LNCaP clone FGC (cell line): ENCODE measurements around the gene TRPM7.

Experiments used
- DNase-seq: peaks from one replicate; pipeline ENCODE4 v3.0.0-alpha.2; 2011; ENCODE audit warnings: low read depth
- H3K4me3 ChIP-seq: 2 replicates; pipeline ENCODE4 v1.5.1; 2011; ENCODE audit warnings: mild to moderate bottlenecking, low read depth, low read length, control low read depth
- TF ChIP-seq, protein P1 (sequence below): IDR thresholded peaks from 2 replicates; pipeline ENCODE4 v1.5.1; 2012; ENCODE audit warnings: mild to moderate bottlenecking; ENCODE audit not compliant: control insufficient read depth, insufficient read depth; ENCODE audit errors: extremely low read depth

Gene TRPM7

GRCh38 chr15:50681467-50681866, 5.1 kb downstream of the TRPM7 start:
- DNase-seq = no peak
- no peak overlapping the region for H3K4me3 ChIP-seq
- TF ChIP-seq, protein P1, sequence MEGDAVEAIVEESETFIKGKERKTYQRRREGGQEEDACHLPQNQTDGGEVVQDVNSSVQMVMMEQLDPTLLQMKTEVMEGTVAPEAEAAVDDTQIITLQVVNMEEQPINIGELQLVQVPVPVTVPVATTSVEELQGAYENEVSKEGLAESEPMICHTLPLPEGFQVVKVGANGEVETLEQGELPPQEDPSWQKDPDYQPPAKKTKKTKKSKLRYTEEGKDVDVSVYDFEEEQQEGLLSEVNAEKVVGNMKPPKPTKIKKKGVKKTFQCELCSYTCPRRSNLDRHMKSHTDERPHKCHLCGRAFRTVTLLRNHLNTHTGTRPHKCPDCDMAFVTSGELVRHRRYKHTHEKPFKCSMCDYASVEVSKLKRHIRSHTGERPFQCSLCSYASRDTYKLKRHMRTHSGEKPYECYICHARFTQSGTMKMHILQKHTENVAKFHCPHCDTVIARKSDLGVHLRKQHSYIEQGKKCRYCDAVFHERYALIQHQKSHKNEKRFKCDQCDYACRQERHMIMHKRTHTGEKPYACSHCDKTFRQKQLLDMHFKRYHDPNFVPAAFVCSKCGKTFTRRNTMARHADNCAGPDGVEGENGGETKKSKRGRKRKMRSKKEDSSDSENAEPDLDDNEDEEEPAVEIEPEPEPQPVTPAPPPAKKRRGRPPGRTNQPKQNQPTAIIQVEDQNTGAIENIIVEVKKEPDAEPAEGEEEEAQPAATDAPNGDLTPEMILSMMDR = no peak

DNA sequence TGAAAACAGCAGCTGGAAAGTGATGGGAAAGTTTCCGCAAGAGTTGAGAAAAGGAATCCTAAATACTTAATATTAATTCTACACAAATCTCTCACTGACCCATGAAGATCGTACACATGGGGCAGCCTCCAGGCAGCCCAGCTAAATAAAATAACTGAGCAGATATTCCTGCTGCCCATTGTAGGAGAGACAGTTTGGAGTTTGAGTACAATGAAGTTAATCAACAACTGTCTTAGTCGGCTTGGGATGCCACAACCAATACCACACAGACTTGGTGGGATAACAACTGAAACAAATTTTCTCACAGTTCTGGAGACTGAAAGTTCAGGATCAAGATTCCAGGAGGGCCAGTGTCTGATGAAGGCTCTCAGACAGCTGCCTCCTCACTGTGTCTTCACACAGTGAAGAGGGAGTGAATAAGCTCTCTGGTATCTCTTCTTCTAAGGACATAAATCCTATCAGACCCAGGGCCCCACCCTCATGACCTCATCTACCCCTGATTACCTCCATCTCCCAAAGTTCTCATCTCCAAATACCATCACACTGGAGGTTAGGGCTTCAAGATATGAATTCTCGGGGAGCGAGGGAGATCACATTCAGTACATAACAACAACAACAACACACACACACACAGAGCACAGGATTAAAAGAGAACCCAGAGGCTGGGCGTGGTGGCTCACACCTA, 9.7 kb downstream of the TRPM7 start:
- TF ChIP-seq, protein P1 = no peak
- H3K4me3 ChIP-seq = no peak overlapping the region
- DNase-seq = no peak

GRCh38 chr15:50675535-50676144, 11.0 kb downstream of the TRPM7 start:
- TF ChIP-seq, protein P1 = peak; percentile 47
- no peak for DNase-seq
- H3K4me3 ChIP-seq = no peak overlapping the region

GRCh38 chr15:50670115-50670514, 16.5 kb downstream of the TRPM7 start:
- no peak overlapping the region for H3K4me3 ChIP-seq
- DNase-seq = no peak
- TF ChIP-seq, protein P1 = no peak

DNA sequence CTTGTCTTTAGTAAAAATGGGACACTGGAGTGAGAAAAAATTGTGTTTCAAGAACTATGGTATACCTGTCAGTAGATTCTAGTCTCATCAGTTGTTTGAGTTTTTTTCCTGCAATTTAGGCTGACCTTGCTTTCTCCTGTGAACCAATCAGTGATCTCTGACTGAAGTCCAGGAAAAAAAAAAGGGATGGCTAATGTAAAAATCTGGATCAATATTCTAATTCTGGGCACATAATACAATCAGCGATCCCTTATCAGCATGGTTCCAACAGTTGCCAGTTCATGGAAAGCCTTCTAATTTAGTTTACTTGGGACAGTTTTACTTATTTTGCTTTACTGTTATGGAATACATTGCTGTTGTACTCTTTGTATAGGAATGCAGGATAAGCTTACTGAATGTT, 17.0 kb downstream of the TRPM7 start:
- H3K4me3 ChIP-seq = no peak overlapping the region
- TF ChIP-seq, protein P1 = no peak
- no peak for DNase-seq

- TF ChIP-seq, protein P1 = no peak
- no peak for DNase-seq
- no peak overlapping the region for H3K4me3 ChIP-seq
Observed at GRCh38 chr15:50665938-50666337, 20.7 kb downstream of the TRPM7 start.

DNA sequence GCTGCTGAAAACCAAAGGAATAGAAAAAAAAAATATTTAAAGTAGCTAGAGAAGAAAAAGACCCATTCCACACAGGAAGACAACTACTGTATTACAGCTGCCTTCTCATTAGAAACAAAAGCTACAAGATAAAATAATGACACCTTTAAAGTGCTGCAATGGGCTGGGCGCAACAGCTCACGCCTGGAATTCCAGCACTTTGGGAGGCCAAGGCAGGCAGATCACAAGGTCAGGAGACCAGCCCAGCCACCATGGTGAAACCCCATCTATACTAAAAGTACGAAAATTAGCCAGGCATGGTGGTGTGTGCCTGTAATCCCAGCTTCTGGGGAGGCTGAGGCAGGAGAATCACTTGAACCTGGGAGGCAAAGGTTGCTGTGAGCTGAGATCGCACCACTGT, 31.0 kb downstream of the TRPM7 start:
- no peak overlapping the region for H3K4me3 ChIP-seq
- TF ChIP-seq, protein P1 = no peak
- DNase-seq = no peak
